ENCODE results near the gene ENTPD2.
"Not testable (repeated sequence)": the region's sequence is repeated elsewhere in the genome, so short reads cannot be mapped to it uniquely, and the experiment has no call there.

Gene ENTPD2

GRCh38 chr9:137064027-137064879 lies 10.4 kb upstream of the ENTPD2 start:
- peak; percentile 95 for TF ChIP-seq CTCF (IDR thresholded peaks at IDR 0.05; ENCODE audit: borderline replicate concordance, control extremely low read depth, extremely low read depth, insufficient read depth, missing control alignments)
- in situ Hi-C loops (cut with MboI; ENCODE audit: low sequenced_read_pairs, unreplicated experiment), result no loop called here
- DNase-seq (ENCODE audit: low spot score), result peak; percentile 74

GRCh38 chr9:137063311-137064026 lies 9.6 kb upstream of the ENTPD2 start:
- in situ Hi-C loops (cut with MboI; ENCODE audit: low sequenced_read_pairs, unreplicated experiment), result no loop called here
- no peak for DNase-seq (ENCODE audit: low spot score)
- no peak for TF ChIP-seq CTCF (IDR thresholded peaks at IDR 0.05; ENCODE audit: borderline replicate concordance, control extremely low read depth, extremely low read depth, insufficient read depth, missing control alignments)

GRCh38 chr9:137062798-137063197 lies 8.9 kb upstream of the ENTPD2 start:
- in situ Hi-C loops (cut with MboI; ENCODE audit: low sequenced_read_pairs, unreplicated experiment); DNase-seq (ENCODE audit: low spot score): not testable (repeated sequence)

GRCh38 chr9:137062384-137062783 lies 8.5 kb upstream of the ENTPD2 start:
- no peak for DNase-seq (ENCODE audit: low spot score)
- no peak for TF ChIP-seq CTCF (IDR thresholded peaks at IDR 0.05; ENCODE audit: borderline replicate concordance, control extremely low read depth, extremely low read depth, insufficient read depth, missing control alignments)
- in situ Hi-C loops (cut with MboI; ENCODE audit: low sequenced_read_pairs, unreplicated experiment), result no loop called here

- in situ Hi-C loops (cut with MboI; ENCODE audit: low sequenced_read_pairs, unreplicated experiment), result no loop called here
- DNase-seq (ENCODE audit: low spot score), result no peak
- TF ChIP-seq CTCF (IDR thresholded peaks at IDR 0.05; ENCODE audit: borderline replicate concordance, control extremely low read depth, extremely low read depth, insufficient read depth, missing control alignments), result no peak
Observed at GRCh38 chr9:137058521-137059234, 4.8 kb upstream of the ENTPD2 start.

GRCh38 chr9:137057545-137057944 lies 3.7 kb upstream of the ENTPD2 start:
- no peak for DNase-seq (ENCODE audit: low spot score)
- in situ Hi-C loops (cut with MboI; ENCODE audit: low sequenced_read_pairs, unreplicated experiment), result no loop called here
- no peak for TF ChIP-seq CTCF (IDR thresholded peaks at IDR 0.05; ENCODE audit: borderline replicate concordance, control extremely low read depth, extremely low read depth, insufficient read depth, missing control alignments)

Measured in GM13976 (cell line).